K562 (cell line): ENCODE data around the gene KRT38. TPM values are rescaled to one million over a fixed set of nuclear protein-coding genes. Genes with fewer than 3 reads are reported as not detected.

ENCODE experiments used
- MGA ChIP-seq: fragments of 450-650 bp; IDR thresholded peaks from 2 replicates; pipeline ENCODE4 v1.6.1; 2016; ENCODE audit warnings: mild to moderate bottlenecking, moderate library complexity
- ZFP1 ChIP-seq: fragments of 450-650 bp; formaldehyde crosslinking; IDR thresholded peaks from 2 replicates; pipeline ENCODE4 v1.4.0; 2020; ENCODE audit warnings: mild to moderate bottlenecking, mixed read lengths
- polyA plus RNA-seq, 8 experiments: library from polyadenylated mRNA; depleted of rRNA in 4 of 8; stranded (reverse) in 5 of 8; unstranded in 3 of 8; fragments of >200 nt; fragmentation: Nextera tagmentation in 2 of 8; fragmentation: Illumina TruSeq in 1 of 8; extraction: Ambion mirVana in 2 of 8; extraction: Trizol in 1 of 8; gene quantifications; 2 replicates each; pipeline versions ENCODE4 v1.2.1 to v1.2.3, GENCODE V29; 2011 to 2014; ENCODE audit warnings: inconsistent platforms in 1 of 8, missing spikeins in 1 of 8
- total RNA-seq, 7 experiments: library from RNA; depleted of rRNA in 6 of 7; stranded (reverse); fragments of >200 nt in 6 of 7; fragmentation: Illumina TruSeq in 2 of 7; extraction: Trizol in 2 of 7; gene quantifications; 2 replicates each; pipeline versions ENCODE4 v1.2.1 to v1.2.3, GENCODE V29; 2011 to 2021; ENCODE audit warnings: low replicate concordance in 1 of 7

KRT38 gene
- total and polyA plus RNA-seq, 9 of the 15 experiments (the other 6 are each of a cell fraction or from before 2014, with no cell fraction given) = not detected

- no peak for TF ChIP-seq MGA
- TF ChIP-seq ZFP1 (CRISPR knock-in tag) = no peak
Observed at GRCh38 chr17:41434005-41434404, 6.8 kb downstream of the KRT38 start (continued).
